Measurements from ENCODE around the gene SNTA1. TPM values are rescaled to one million over a fixed set of nuclear protein-coding genes. Genes with fewer than 3 reads are reported as not detected.

SNTA1 gene
- total RNA-seq, 1 donor from 2014 or later = 13.3 TPM

DNA sequence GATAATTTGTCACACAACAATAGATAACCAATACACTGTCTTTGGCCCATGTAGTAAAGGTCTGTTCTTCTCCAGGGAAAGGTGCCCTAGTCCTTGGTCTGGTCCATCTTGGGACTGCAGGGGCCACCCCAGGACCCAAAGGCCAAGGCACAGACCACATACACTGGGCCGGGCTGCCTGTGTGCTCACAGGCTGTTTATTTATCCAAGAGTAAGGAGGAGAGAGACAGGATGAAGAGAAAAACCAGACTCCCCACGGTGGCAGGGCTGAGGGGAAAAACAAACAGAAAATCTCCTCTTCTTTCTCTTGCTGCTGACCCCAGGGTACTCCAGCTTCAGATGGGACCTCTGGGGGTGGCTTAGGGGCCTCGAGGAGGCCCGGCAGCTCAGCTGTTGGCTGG, 35.8 kb downstream of the SNTA1 start:
- DNase-seq (ENCODE audit: low spot score in 2 of 2, unreplicated experiment in 2 of 2) = no peak
- H3K27ac Mint-ChIP-seq = no peak overlapping the region
- no peaks in the 10 kb centered on the region for H3K9me3 Mint-ChIP-seq
- H3K36me3 Mint-ChIP-seq = peaks cover 29% of the 10 kb centered on the region
- no peaks in the 10 kb centered on the region for H3K4me1 Mint-ChIP-seq
- no peak overlapping the region for H3K4me3 Mint-ChIP-seq
- TF ChIP-seq, protein P1, sequence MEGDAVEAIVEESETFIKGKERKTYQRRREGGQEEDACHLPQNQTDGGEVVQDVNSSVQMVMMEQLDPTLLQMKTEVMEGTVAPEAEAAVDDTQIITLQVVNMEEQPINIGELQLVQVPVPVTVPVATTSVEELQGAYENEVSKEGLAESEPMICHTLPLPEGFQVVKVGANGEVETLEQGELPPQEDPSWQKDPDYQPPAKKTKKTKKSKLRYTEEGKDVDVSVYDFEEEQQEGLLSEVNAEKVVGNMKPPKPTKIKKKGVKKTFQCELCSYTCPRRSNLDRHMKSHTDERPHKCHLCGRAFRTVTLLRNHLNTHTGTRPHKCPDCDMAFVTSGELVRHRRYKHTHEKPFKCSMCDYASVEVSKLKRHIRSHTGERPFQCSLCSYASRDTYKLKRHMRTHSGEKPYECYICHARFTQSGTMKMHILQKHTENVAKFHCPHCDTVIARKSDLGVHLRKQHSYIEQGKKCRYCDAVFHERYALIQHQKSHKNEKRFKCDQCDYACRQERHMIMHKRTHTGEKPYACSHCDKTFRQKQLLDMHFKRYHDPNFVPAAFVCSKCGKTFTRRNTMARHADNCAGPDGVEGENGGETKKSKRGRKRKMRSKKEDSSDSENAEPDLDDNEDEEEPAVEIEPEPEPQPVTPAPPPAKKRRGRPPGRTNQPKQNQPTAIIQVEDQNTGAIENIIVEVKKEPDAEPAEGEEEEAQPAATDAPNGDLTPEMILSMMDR (IDR thresholded peaks at IDR 0.05; ENCODE audit: unreplicated experiment) = no peak
- H3K27me3 Mint-ChIP-seq (ENCODE audit: low read depth) = no peaks in the 10 kb centered on the region

DNA sequence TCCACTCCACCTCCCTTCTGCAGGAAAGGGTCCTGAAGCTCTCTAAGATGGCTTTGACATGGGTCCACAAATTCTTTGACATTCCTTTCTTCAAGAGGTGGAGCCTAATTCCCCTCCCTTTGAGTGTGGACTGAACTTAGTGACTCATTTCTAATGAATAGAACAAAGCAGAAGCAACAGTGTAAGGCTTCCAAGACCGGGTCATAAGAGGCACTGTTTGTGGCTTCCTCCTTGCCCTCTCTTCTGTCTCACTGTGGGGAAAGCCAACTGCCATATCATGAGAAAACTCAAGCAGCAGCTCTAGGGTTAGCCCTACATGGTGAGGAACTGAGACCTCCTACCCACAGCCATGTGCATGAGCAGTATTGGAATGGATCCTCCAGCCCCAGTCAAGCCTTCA, 36.3 kb downstream of the SNTA1 start:
- no peak for DNase-seq (ENCODE audit: low spot score in 2 of 2, unreplicated experiment in 2 of 2)
- Mint-ChIP-seq H3K27ac (no peak overlapping the region), H3K4me3 (no peak overlapping the region), H3K36me3 (peaks cover 29% of the 10 kb centered on the region), H3K9me3 (no peaks in the 10 kb centered on the region), H3K27me3 (ENCODE audit: low read depth) (no peaks in the 10 kb centered on the region), H3K4me1 (peaks cover 5% of the 10 kb centered on the region)
- TF ChIP-seq, protein P1 (IDR thresholded peaks at IDR 0.05; ENCODE audit: unreplicated experiment) = no peak

DNA sequence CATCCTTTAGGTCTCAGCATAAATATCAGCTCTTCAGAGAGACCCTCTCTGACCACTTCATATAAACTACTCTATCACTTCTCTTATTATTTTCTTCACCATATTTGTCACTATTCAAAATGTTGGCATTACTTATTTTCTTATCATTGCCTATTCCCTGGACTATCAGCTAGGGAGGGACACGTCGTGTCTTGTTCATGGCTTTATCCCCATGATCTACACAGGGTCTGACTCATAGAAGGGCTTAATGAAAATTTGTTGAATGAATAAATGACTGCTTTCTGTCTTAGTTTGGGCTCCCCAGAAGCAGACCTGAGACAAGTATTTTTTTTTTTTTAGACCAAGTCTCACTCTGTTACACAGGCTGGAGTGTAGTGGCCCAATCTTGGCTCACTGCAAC, 39.3 kb downstream of the SNTA1 start:
- TF ChIP-seq, protein P1 (IDR thresholded peaks at IDR 0.05; ENCODE audit: unreplicated experiment) = no peak
- Mint-ChIP-seq H3K9me3 (no peaks in the 10 kb centered on the region), H3K4me3 (no peak overlapping the region), H3K36me3 (peaks cover 20% of the 10 kb centered on the region), H3K27ac (no peak overlapping the region), H3K27me3 (ENCODE audit: low read depth) (no peaks in the 10 kb centered on the region), H3K4me1 (peaks cover 22% of the 10 kb centered on the region)
- no peak for DNase-seq (ENCODE audit: low spot score in 2 of 2, unreplicated experiment in 2 of 2)

DNA sequence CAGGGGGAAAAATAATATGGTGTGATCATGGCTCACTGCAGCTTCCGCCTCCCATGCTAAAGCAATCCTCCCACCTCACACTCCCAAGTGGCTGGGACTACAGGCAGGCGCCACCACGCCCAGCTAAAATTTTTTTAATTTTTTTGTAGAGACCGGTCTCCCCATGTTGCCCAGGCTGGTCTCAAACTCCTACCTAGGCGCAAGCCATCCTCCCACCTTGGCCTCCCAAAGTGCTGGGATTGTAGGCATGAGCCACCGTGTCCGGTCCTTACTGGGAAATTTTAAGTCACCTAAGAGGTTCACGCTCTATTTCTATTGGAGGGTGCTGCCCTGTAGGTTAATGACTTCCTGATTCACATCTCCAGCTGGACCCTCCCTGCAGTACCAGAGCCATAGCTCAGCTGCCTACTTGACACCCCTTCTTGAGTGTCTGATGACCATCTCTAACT, 41.6 kb downstream of the SNTA1 start:
- Mint-ChIP-seq H3K27ac (peak overlapping the region; percentile 97), H3K27me3 (ENCODE audit: low read depth) (no peaks in the 10 kb centered on the region), H3K9me3 (no peaks in the 10 kb centered on the region), H3K4me1 (peaks cover 22% of the 10 kb centered on the region), H3K4me3 (peak overlapping the region; percentile 99), H3K36me3 (peaks cover 11% of the 10 kb centered on the region)
- no peak for DNase-seq (ENCODE audit: low spot score in 2 of 2, unreplicated experiment in 2 of 2)
- TF ChIP-seq, protein P1 (IDR thresholded peaks at IDR 0.05; ENCODE audit: unreplicated experiment) = no peak

DNA sequence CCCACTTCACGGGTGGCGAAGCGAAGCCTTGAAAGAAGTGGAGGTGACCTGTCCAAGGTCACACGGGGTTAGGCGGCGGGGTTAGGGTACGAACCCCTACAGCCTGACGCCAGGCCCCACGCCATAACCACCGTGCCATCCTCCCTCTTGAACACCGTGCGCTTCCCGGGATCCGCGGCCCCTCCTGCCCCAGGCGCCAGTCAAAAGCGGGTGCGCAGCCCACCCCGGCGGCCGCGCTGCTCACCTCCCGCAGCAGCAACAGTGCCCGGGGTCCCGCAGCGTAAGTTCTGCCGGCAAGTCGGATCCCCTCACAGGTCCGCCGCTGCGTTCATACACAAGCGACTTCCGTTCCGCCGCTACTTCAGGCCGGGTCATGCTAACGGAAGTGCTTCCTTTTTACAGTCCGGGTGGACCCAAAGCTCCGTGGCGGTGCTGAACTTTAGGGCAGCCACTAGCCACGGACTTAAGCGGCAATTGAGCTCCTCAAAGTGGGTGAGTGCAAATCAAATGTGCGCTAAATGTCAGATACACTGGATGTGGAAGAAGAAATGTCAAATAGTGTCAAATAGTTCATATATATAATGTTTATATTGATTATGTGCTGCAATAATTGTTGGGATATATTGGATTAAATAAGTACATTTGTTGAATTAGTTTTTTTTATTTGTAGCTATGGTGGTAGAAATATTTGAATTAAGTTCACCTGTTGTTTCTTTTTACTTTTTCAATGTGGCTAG, 42.2 kb downstream of the SNTA1 start, which contains the start of gene CDK5RAP1:
Gene CDK5RAP1 (minus strand): TSS at position 336 of the 737 bp plus-strand sequence. CDS start 4,455 bp downstream, outside the sequence.
- TF ChIP-seq, protein P1 (IDR thresholded peaks at IDR 0.05; ENCODE audit: unreplicated experiment) = no peak
- DNase-seq (ENCODE audit: low spot score in 2 of 2, unreplicated experiment in 2 of 2) = peak; percentile 60 to 81
- Mint-ChIP-seq H3K4me3 (peak within 1 kb of the TSS; percentile 99), H3K27ac (peak within 1 kb of the TSS; percentile 97), H3K4me1 (peaks cover 22% of the 10 kb centered on the region), H3K36me3 (peaks cover 8% of the 10 kb centered on the region), H3K9me3 (no peaks in the 10 kb centered on the region), H3K27me3 (ENCODE audit: low read depth) (no peaks in the 10 kb centered on the region)
